Measurements from ENCODE around the gene SPAG16. TPM values are rescaled to one million over a fixed set of nuclear protein-coding genes. Genes with fewer than 3 reads are reported as not detected.

SPAG16 gene
- total and polyA plus RNA-seq, 2 donors (not counting 1 experiment from before 2014, with no cell fraction given), result 3.4 to 8.6 TPM

DNA sequence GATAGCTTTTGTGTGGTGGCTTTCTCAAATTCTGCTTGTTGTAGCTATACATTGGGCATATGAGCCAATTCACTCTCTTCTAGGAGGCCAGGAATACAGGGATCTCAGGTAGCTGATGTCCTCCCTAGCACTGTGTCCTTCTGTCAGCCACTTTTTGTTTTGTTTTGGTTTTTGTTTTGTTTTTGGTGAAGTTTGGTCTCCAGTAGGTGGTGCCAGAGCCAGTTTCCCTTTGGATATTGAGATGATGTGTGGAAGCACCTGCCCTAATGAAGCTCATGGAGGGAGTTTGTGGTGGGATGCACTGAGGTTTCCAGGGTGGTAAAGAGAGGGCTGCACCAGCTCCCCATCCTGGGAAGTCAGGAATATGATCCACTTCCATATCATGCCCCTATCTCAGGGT lies 1026.1 kb downstream of the SPAG16 start:
- H3K4me3 ChIP-seq (ENCODE audit: control extremely low read depth in 1 of 5, extremely low read depth in 1 of 5, insufficient read depth in 1 of 5, low read depth in 2 of 5, low read length in 4 of 5), result no peak overlapping the region
- H2AFZ ChIP-seq (ENCODE audit: insufficient read depth, low read depth, low read length, poor library complexity, severe bottlenecking), result no peak overlapping the region
- H3K79me2 ChIP-seq (ENCODE audit: control insufficient read depth, insufficient read depth, low read length), result no peaks in the 10 kb centered on the region
- DNase-seq (no peak), ATAC-seq (ENCODE audit: low read depth) (no peak)
- H4K20me1 ChIP-seq (ENCODE audit: control insufficient read depth, insufficient read depth, low read length, poor library complexity, severe bottlenecking), result no peaks in the 10 kb centered on the region
- H3K9ac ChIP-seq (ENCODE audit: low read length), result no peak overlapping the region
- TF ChIP-seq, protein P1, sequence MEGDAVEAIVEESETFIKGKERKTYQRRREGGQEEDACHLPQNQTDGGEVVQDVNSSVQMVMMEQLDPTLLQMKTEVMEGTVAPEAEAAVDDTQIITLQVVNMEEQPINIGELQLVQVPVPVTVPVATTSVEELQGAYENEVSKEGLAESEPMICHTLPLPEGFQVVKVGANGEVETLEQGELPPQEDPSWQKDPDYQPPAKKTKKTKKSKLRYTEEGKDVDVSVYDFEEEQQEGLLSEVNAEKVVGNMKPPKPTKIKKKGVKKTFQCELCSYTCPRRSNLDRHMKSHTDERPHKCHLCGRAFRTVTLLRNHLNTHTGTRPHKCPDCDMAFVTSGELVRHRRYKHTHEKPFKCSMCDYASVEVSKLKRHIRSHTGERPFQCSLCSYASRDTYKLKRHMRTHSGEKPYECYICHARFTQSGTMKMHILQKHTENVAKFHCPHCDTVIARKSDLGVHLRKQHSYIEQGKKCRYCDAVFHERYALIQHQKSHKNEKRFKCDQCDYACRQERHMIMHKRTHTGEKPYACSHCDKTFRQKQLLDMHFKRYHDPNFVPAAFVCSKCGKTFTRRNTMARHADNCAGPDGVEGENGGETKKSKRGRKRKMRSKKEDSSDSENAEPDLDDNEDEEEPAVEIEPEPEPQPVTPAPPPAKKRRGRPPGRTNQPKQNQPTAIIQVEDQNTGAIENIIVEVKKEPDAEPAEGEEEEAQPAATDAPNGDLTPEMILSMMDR (IDR thresholded peaks at IDR 0.05), result no peak
- no peak for TF ChIP-seq EZH2 (IDR thresholded peaks at IDR 0.05; ENCODE audit: borderline replicate concordance, insufficient read depth, low read depth, low read length, poor library complexity, severe bottlenecking)
- Mint-ChIP-seq H3K4me1 (no peaks in the 10 kb centered on the region), H3K27ac (no peak overlapping the region), H3K4me3 (no peak overlapping the region), H3K27me3 (no peaks in the 10 kb centered on the region), H3K9me3 (ENCODE audit: insufficient read depth) (no peaks in the 10 kb centered on the region)
- POLR2A ChIA-PET, result no interaction called here
- H3K36me3 ChIP-seq (replicated peaks in 1 of 2; ENCODE audit: control extremely low read depth in 1 of 2, control insufficient read depth in 1 of 2, extremely low read depth in 1 of 2, insufficient read depth in 2 of 2, low read length in 1 of 2), result no peaks in the 10 kb centered on the region
- no peak overlapping the region for H3K4me2 ChIP-seq (replicated peaks; ENCODE audit: low read depth, low read length, poor library complexity, severe bottlenecking)
- CTCF ChIA-PET, result no interaction called here
- H3K27me3 ChIP-seq (replicated peaks in 1 of 4; ENCODE audit: control extremely low read depth in 1 of 4, control insufficient read depth in 3 of 4, insufficient read depth in 4 of 4, low read length in 3 of 4), result no peaks in the 10 kb centered on the region
- H3K4me1 ChIP-seq (ENCODE audit: control insufficient read depth in 2 of 2, insufficient read depth in 2 of 2, low read length in 2 of 2), result no peaks in the 10 kb centered on the region
- no peaks in the 10 kb centered on the region for H3K9me3 ChIP-seq (ENCODE audit: control extremely low read depth in 1 of 3, control insufficient read depth in 2 of 3, insufficient read depth in 1 of 3, low read length in 2 of 3)
- no peak overlapping the region for H3K27ac ChIP-seq (ENCODE audit: low read length in 2 of 2)
- intact Hi-C loops (cut with micrococcal nuclease), result loop anchor here (5.0 kb wide), 1 partner anchor 1612 kb away; no protein-coding TSS in a partner anchor

DNA sequence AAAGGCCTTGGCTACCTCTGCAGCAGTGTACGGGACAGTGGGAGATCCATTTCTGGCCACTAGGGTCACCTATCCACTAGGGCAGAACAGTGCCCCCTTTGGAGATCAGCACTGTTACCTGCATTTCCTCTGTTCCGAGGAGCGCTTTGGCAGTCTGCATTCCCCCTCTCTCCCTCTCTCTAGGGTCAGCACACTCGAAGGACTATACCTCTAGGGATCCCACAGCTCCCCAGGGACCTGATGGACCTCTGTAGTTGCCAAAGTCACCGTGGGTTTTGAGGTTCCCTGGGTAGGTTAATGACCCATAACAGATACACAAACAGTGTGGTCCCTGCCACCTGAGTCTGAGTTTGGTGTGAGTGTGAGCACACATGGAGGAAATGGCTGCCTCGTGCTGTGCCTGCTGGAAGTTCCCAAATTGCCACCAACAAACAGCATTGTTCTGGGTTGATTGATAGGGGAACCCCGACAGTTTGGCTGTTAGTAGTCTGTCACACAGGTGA lies 1026.8 kb downstream of the SPAG16 start:
- Histone ChIP-seq H3K79me2 (ENCODE audit: control insufficient read depth, insufficient read depth, low read length) (no peaks in the 10 kb centered on the region), H4K20me1 (ENCODE audit: control insufficient read depth, insufficient read depth, low read length, poor library complexity, severe bottlenecking) (no peaks in the 10 kb centered on the region), H3K4me1 (ENCODE audit: control insufficient read depth in 2 of 2, insufficient read depth in 2 of 2, low read length in 2 of 2) (no peaks in the 10 kb centered on the region), H3K27ac (ENCODE audit: low read length in 2 of 2) (no peak overlapping the region), H3K4me3 (ENCODE audit: control extremely low read depth in 1 of 5, extremely low read depth in 1 of 5, insufficient read depth in 1 of 5, low read depth in 2 of 5, low read length in 4 of 5) (no peak overlapping the region), H3K4me2 (replicated peaks; ENCODE audit: low read depth, low read length, poor library complexity, severe bottlenecking) (no peak overlapping the region), H2AFZ (ENCODE audit: insufficient read depth, low read depth, low read length, poor library complexity, severe bottlenecking) (no peak overlapping the region), H3K9ac (ENCODE audit: low read length) (no peak overlapping the region), H3K27me3 (replicated peaks in 1 of 4; ENCODE audit: control extremely low read depth in 1 of 4, control insufficient read depth in 3 of 4, insufficient read depth in 4 of 4, low read length in 3 of 4) (no peaks in the 10 kb centered on the region), H3K9me3 (ENCODE audit: control extremely low read depth in 1 of 3, control insufficient read depth in 2 of 3, insufficient read depth in 1 of 3, low read length in 2 of 3) (no peaks in the 10 kb centered on the region), H3K36me3 (replicated peaks in 1 of 2; ENCODE audit: control extremely low read depth in 1 of 2, control insufficient read depth in 1 of 2, extremely low read depth in 1 of 2, insufficient read depth in 2 of 2, low read length in 1 of 2) (no peaks in the 10 kb centered on the region)
- intact Hi-C loops (cut with micrococcal nuclease), result loop anchor here (5.0 kb wide), 1 partner anchor 1611 kb away; no protein-coding TSS in a partner anchor
- ChIA-PET CTCF (no interaction called here), POLR2A (no interaction called here)
- no peaks in the 10 kb centered on the region for H3K27me3 Mint-ChIP-seq
- no peak overlapping the region for H3K4me3 Mint-ChIP-seq
- H3K4me1 Mint-ChIP-seq, result no peaks in the 10 kb centered on the region
- H3K9me3 Mint-ChIP-seq (ENCODE audit: insufficient read depth), result no peaks in the 10 kb centered on the region
- DNase-seq (no peak), ATAC-seq (ENCODE audit: low read depth) (no peak)
- H3K27ac Mint-ChIP-seq, result no peak overlapping the region
- TF ChIP-seq, protein P1 (IDR thresholded peaks at IDR 0.05), result no peak
- TF ChIP-seq EZH2 (IDR thresholded peaks at IDR 0.05; ENCODE audit: borderline replicate concordance, insufficient read depth, low read depth, low read length, poor library complexity, severe bottlenecking), result no peak
- 73% methylated on average over 5 of the region's 7 CpGs for WGBS (ENCODE audit: insufficient coverage)

All from B cell (primary cell).